Fibroblast of lung (primary cell): Measurements from ENCODE around the gene CELF2.

ENCODE experiments used
- EZH2 ChIP-seq: IDR thresholded peaks from 2 replicates; pipeline ENCODE4 v1.5.1; 2012; ENCODE audit warnings: low read length, control low read depth, mild to moderate bottlenecking; ENCODE audit errors: missing control alignments
- TF ChIP-seq, protein P1 (sequence below), 2 donors: IDR thresholded peaks in 1 of 2; conservative IDR thresholded peaks in 1 of 2; 1 replicate in 1 of 2; 2 replicates in 1 of 2; pipeline ENCODE4 v1.5.1; 2011 to 2012; ENCODE audit warnings: low read length in 2 of 2, control low read depth in 1 of 2, inconsistent platforms in 1 of 2, low read depth in 1 of 2, mild to moderate bottlenecking in 1 of 2

DNA sequence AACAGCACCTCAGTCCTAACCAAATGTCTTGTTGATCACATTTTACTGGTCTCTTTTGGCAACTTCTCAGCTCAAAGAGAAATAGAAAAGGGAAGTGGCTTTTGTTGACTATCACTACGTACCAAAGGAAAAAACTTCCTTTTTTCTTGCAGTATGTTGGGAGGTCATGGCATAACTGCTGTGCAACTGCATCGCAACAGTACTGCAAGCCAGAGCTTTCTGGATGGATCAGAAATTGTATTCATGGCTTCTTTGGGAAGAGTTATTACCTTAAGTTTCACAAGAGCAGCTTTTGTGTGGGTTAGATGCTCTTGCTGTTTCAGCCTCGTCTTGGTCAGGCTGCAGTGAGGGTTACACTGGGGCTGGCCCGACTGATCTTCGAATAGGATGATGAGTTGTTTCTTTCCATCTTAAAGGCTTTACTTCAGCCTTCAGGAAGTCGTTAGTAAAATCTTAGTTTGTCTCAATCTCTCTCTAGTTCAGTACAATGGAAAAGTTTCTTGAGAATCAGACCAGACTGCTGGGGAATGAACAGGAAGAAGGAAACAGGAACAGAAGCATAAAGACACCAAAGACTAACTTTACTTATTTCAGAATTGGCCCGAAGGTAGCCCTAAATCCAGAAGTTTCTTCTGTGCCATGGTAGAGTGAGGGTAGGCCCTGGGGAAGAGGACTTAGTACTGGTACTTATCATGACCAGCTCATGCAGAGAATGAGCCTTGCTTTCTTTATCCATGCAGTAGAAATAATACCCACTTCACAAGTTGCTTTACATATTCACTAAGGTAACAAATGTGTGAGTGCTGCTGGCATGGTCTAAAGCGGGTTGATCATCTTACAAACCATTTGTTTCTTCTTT, 153.6 kb downstream of the CELF2 start:
- TF ChIP-seq, protein P1, sequence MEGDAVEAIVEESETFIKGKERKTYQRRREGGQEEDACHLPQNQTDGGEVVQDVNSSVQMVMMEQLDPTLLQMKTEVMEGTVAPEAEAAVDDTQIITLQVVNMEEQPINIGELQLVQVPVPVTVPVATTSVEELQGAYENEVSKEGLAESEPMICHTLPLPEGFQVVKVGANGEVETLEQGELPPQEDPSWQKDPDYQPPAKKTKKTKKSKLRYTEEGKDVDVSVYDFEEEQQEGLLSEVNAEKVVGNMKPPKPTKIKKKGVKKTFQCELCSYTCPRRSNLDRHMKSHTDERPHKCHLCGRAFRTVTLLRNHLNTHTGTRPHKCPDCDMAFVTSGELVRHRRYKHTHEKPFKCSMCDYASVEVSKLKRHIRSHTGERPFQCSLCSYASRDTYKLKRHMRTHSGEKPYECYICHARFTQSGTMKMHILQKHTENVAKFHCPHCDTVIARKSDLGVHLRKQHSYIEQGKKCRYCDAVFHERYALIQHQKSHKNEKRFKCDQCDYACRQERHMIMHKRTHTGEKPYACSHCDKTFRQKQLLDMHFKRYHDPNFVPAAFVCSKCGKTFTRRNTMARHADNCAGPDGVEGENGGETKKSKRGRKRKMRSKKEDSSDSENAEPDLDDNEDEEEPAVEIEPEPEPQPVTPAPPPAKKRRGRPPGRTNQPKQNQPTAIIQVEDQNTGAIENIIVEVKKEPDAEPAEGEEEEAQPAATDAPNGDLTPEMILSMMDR (conservative IDR thresholded peaks at IDR 0.05 in 1 of 2, IDR thresholded peaks at IDR 0.05 in 1 of 2; ENCODE audit: low read depth in 1 of 2, low read length in 2 of 2), result no peak
- no peak for TF ChIP-seq EZH2
